Stimulated activated naive CD8-positive, alpha-beta T cell treated with anti-CD3 and anti-CD28 coated beads, Interleukin-15, amount 100 ng/mL, for 72 hours (primary cell): ENCODE results near the gene EYA4.

Source experiments
- ATAC-seq: fragments of 150-1000 bp; cut with Tn5 transposase; 2 replicates; pipeline ENCODE4 v1.10.0; 2021; ENCODE audit warnings: mild to moderate bottlenecking, moderate library complexity
- DNase-seq, 2 donors: peaks; one replicate each; pipeline ENCODE4 v3.0.0; 2021 to 2022
- H3K27ac Mint-ChIP-seq, 2 donors: one replicate each; pipeline ENCODE4 v1.8.0; 2022; ENCODE audit warnings: mild to moderate bottlenecking in 2 of 2, mixed read lengths in 2 of 2, moderate library complexity in 2 of 2
- H3K27me3 Mint-ChIP-seq: one replicate; pipeline ENCODE4 v1.8.0; 2022; ENCODE audit warnings: mixed read lengths
- H3K4me1 Mint-ChIP-seq: one replicate; pipeline ENCODE4 v1.8.0; 2022; ENCODE audit warnings: mild to moderate bottlenecking, mixed read lengths
- H3K4me3 Mint-ChIP-seq, 2 donors: one replicate each; pipeline ENCODE4 v1.8.0; 2022; ENCODE audit warnings: mild to moderate bottlenecking in 2 of 2, mixed read lengths in 2 of 2, moderate library complexity in 1 of 2
- H3K9me3 Mint-ChIP-seq, 2 donors: one replicate each; pipeline ENCODE4 v1.8.0; 2022; ENCODE audit warnings: mixed read lengths in 2 of 2

The EYA4 gene

GRCh38 chr6:133298801-133299200, 57.6 kb downstream of the EYA4 start:
- Mint-ChIP-seq H3K27me3 (no peaks in the 10 kb centered on the region), H3K4me3 (no peak overlapping the region), H3K27ac (no peak overlapping the region), H3K9me3 (peaks cover 6 to 7% of the 10 kb centered on the region in 2 donors), H3K4me1 (no peaks in the 10 kb centered on the region)
- ATAC-seq = no peak
- DNase-seq = no peak

- no peak overlapping the region for H3K4me3 Mint-ChIP-seq
- H3K4me1 Mint-ChIP-seq = no peaks in the 10 kb centered on the region
- DNase-seq (no peak), ATAC-seq (no peak)
- no peaks in the 10 kb centered on the region for H3K27me3 Mint-ChIP-seq
- peaks cover 4 to 5% of the 10 kb centered on the region in 2 donors for H3K9me3 Mint-ChIP-seq
- H3K27ac Mint-ChIP-seq = no peak overlapping the region
Observed at GRCh38 chr6:133300896-133301295, 59.7 kb downstream of the EYA4 start.

- Mint-ChIP-seq H3K4me1 (no peaks in the 10 kb centered on the region), H3K27me3 (no peaks in the 10 kb centered on the region), H3K9me3 (no peaks in the 10 kb centered on the region), H3K27ac (no peak overlapping the region), H3K4me3 (no peak overlapping the region)
- ATAC-seq = no peak
- DNase-seq = no peak
Observed at GRCh38 chr6:133301835-133302234, 60.7 kb downstream of the EYA4 start.

GRCh38 chr6:133306931-133307330, 65.8 kb downstream of the EYA4 start:
- H3K27ac Mint-ChIP-seq = no peak overlapping the region
- no peaks in the 10 kb centered on the region for H3K4me1 Mint-ChIP-seq
- no peaks in the 10 kb centered on the region for H3K9me3 Mint-ChIP-seq
- no peaks in the 10 kb centered on the region for H3K27me3 Mint-ChIP-seq
- no peak overlapping the region for H3K4me3 Mint-ChIP-seq
- ATAC-seq (no peak), DNase-seq (no peak)

- DNase-seq = no peak
- no peaks in the 10 kb centered on the region for H3K9me3 Mint-ChIP-seq
Observed at GRCh38 chr6:133309579-133309978, 68.4 kb downstream of the EYA4 start.

GRCh38 chr6:133312006-133312405, 70.8 kb downstream of the EYA4 start:
- no peaks in the 10 kb centered on the region for H3K4me1 Mint-ChIP-seq
- H3K27ac Mint-ChIP-seq = no peak overlapping the region
- ATAC-seq (no peak), DNase-seq (no peak)
- no peak overlapping the region for H3K4me3 Mint-ChIP-seq
- H3K9me3 Mint-ChIP-seq = no peaks in the 10 kb centered on the region
- no peaks in the 10 kb centered on the region for H3K27me3 Mint-ChIP-seq

More at GRCh38 chr6:133309579-133309978, 68.4 kb downstream of the EYA4 start:
- no peak overlapping the region for H3K4me3 Mint-ChIP-seq
- ATAC-seq = no peak
- H3K27ac Mint-ChIP-seq = no peak overlapping the region
- no peaks in the 10 kb centered on the region for H3K4me1 Mint-ChIP-seq
- no peaks in the 10 kb centered on the region for H3K27me3 Mint-ChIP-seq

- Mint-ChIP-seq H3K4me3 (no peak overlapping the region), H3K27me3 (no peaks in the 10 kb centered on the region), H3K27ac (no peak overlapping the region), H3K9me3 (no peaks in the 10 kb centered on the region), H3K4me1 (no peaks in the 10 kb centered on the region)
- ATAC-seq (no peak), DNase-seq (no peak)
Observed at GRCh38 chr6:133313068-133313467, 71.9 kb downstream of the EYA4 start.

- Mint-ChIP-seq H3K27me3 (no peaks in the 10 kb centered on the region), H3K4me1 (no peaks in the 10 kb centered on the region), H3K27ac (no peak overlapping the region), H3K4me3 (no peak overlapping the region), H3K9me3 (peaks cover 0 to 6% of the 10 kb centered on the region in 2 donors)
- DNase-seq (no peak), ATAC-seq (no peak)
Observed at GRCh38 chr6:133314947-133315346, 73.8 kb downstream of the EYA4 start.

- Mint-ChIP-seq H3K4me3 (no peak overlapping the region), H3K4me1 (no peaks in the 10 kb centered on the region), H3K27me3 (no peaks in the 10 kb centered on the region), H3K27ac (no peak overlapping the region), H3K9me3 (peaks cover 0 to 6% of the 10 kb centered on the region in 2 donors)
- ATAC-seq (no peak), DNase-seq (no peak)
Observed at GRCh38 chr6:133315811-133316210, 74.7 kb downstream of the EYA4 start.

GRCh38 chr6:133317704-133318103, 76.5 kb downstream of the EYA4 start:
- no peak for DNase-seq
- Mint-ChIP-seq H3K4me1 (no peaks in the 10 kb centered on the region), H3K9me3 (peaks cover 0 to 6% of the 10 kb centered on the region in 2 donors), H3K27me3 (no peaks in the 10 kb centered on the region), H3K27ac (no peak overlapping the region), H3K4me3 (no peak overlapping the region)
- ATAC-seq = no peak

- Mint-ChIP-seq H3K27ac (no peak overlapping the region), H3K9me3 (no peaks in the 10 kb centered on the region), H3K27me3 (no peaks in the 10 kb centered on the region), H3K4me3 (no peak overlapping the region), H3K4me1 (no peaks in the 10 kb centered on the region)
- no peak for DNase-seq
- ATAC-seq = no peak
Observed at GRCh38 chr6:133326584-133326983, 85.4 kb downstream of the EYA4 start.

- Mint-ChIP-seq H3K27me3 (no peaks in the 10 kb centered on the region), H3K9me3 (no peaks in the 10 kb centered on the region), H3K4me1 (no peaks in the 10 kb centered on the region), H3K27ac (no peak overlapping the region), H3K4me3 (no peak overlapping the region)
- DNase-seq (no peak), ATAC-seq (no peak)
Observed at GRCh38 chr6:133333852-133334251, 92.7 kb downstream of the EYA4 start.

- no peak overlapping the region for H3K4me3 Mint-ChIP-seq
- no peaks in the 10 kb centered on the region for H3K4me1 Mint-ChIP-seq
- H3K9me3 Mint-ChIP-seq = no peaks in the 10 kb centered on the region
- H3K27ac Mint-ChIP-seq = no peak overlapping the region
- DNase-seq (no peak), ATAC-seq (no peak)
- H3K27me3 Mint-ChIP-seq = no peaks in the 10 kb centered on the region
Observed at GRCh38 chr6:133337308-133337707, 96.2 kb downstream of the EYA4 start.

GRCh38 chr6:133339543-133340384, 98.6 kb downstream of the EYA4 start:
- no peak overlapping the region for H3K4me3 Mint-ChIP-seq
- H3K27ac Mint-ChIP-seq = no peak overlapping the region
- no peaks in the 10 kb centered on the region for H3K27me3 Mint-ChIP-seq
- H3K4me1 Mint-ChIP-seq = no peaks in the 10 kb centered on the region
- H3K9me3 Mint-ChIP-seq = no peaks in the 10 kb centered on the region
- ATAC-seq = no peak
- DNase-seq = no peak

GRCh38 chr6:133340557-133340956, 99.4 kb downstream of the EYA4 start:
- DNase-seq (no peak), ATAC-seq (no peak)
- Mint-ChIP-seq H3K4me1 (no peaks in the 10 kb centered on the region), H3K4me3 (no peak overlapping the region), H3K27me3 (no peaks in the 10 kb centered on the region), H3K27ac (no peak overlapping the region), H3K9me3 (no peaks in the 10 kb centered on the region)

GRCh38 chr6:133341607-133342158, 100.5 kb downstream of the EYA4 start:
- Mint-ChIP-seq H3K27me3 (no peaks in the 10 kb centered on the region), H3K27ac (no peak overlapping the region), H3K4me3 (no peak overlapping the region), H3K4me1 (no peaks in the 10 kb centered on the region), H3K9me3 (no peaks in the 10 kb centered on the region)
- no peak for ATAC-seq
- no peak for DNase-seq

- no peaks in the 10 kb centered on the region for H3K9me3 Mint-ChIP-seq
- no peak overlapping the region for H3K27ac Mint-ChIP-seq
- no peak overlapping the region for H3K4me3 Mint-ChIP-seq
- ATAC-seq (no peak), DNase-seq (no peak)
- H3K27me3 Mint-ChIP-seq = no peaks in the 10 kb centered on the region
- no peaks in the 10 kb centered on the region for H3K4me1 Mint-ChIP-seq
Observed at GRCh38 chr6:133343220-133343619, 102.1 kb downstream of the EYA4 start.
